Panc1 (cell line): ENCODE measurements around the gene PPP2R3B. TPM values are rescaled to one million over a fixed set of nuclear protein-coding genes. Genes with fewer than 3 reads are reported as not detected.

Experiments used
- ATAC-seq: fragments of 200-7000 bp; cut with Tn5 transposase; 2 replicates; pipeline ENCODE4 v1.9.1; 2020; ENCODE audit warnings: mild to moderate bottlenecking, moderate library complexity
- BruUV-seq: library from RNA; stranded (reverse); fragments of 400-500 nt; replicated peaks from 2 replicates; lab custom pipeline; 2021; lab: Mats Ljungman, UMichigan
- CTCF ChIA-PET: fragments of 300-600 bp; sonication (Branson Sonifier 250); formaldehyde crosslinking; loops from one replicate; lab custom pipeline; 2022; ENCODE audit warnings: antibody characterized with exemption; lab: Charles Lee
- POLR2A ChIA-PET: fragments of 300-600 bp; sonication (Branson Sonifier 250); formaldehyde crosslinking; loops from one replicate; lab custom pipeline; 2022; ENCODE audit warnings: antibody characterized with exemption; lab: Charles Lee
- DNase-seq: peaks from one replicate; pipeline ENCODE4 v3.0.0-alpha.2; 2010; ENCODE audit warnings: low read depth, low spot score
- H3K27ac ChIP-seq: 2 replicates; pipeline ENCODE4 v1.5.1; 2011; ENCODE audit warnings: mild to moderate bottlenecking, low read length, inconsistent platforms
- H3K27me3 ChIP-seq: fragments of 200-500 bp; sonication (Bioruptor generic); 2 replicates; pipeline ENCODE4 v1.6.0; 2014; ENCODE audit warnings: low read length, inconsistent platforms; ENCODE audit not compliant: control insufficient read depth, insufficient read depth
- H3K36me3 ChIP-seq: fragments of 200-500 bp; sonication (Bioruptor generic); 2 replicates; pipeline ENCODE4 v1.5.1; 2014; ENCODE audit warnings: inconsistent platforms, mild to moderate bottlenecking, low read length, moderate library complexity; ENCODE audit not compliant: control insufficient read depth, insufficient read depth
- H3K4me1 ChIP-seq: 2 replicates; pipeline ENCODE4 v1.5.1; 2011; ENCODE audit warnings: inconsistent platforms, mild to moderate bottlenecking, low read length, moderate library complexity; ENCODE audit not compliant: control insufficient read depth, insufficient read depth
- H3K4me3 ChIP-seq, 2 experiments: 2 replicates each; pipeline ENCODE4 v1.5.1; 2011 to 2012; ENCODE audit warnings: low read depth in 2 of 2, low read length in 2 of 2, mild to moderate bottlenecking in 2 of 2, inconsistent platforms in 1 of 2, moderate library complexity in 1 of 2
- H3K9me3 ChIP-seq: fragments of 200-500 bp; sonication (Bioruptor generic); 2 replicates; pipeline ENCODE4 v1.5.1; 2014; ENCODE audit warnings: low read depth, mild to moderate bottlenecking, inconsistent platforms, low read length, moderate library complexity; ENCODE audit not compliant: control insufficient read depth, insufficient read depth
- CTCF ChIP-seq: fragments of 450-650 bp; IDR thresholded peaks from 2 replicates; pipeline ENCODE4 v1.5.1; 2017; ENCODE audit warnings: mild to moderate bottlenecking
- POLR2AphosphoS5 ChIP-seq: IDR thresholded peaks from 2 replicates; pipeline ENCODE4 v1.6.1; 2012; ENCODE audit warnings: mild to moderate bottlenecking, low read depth, low read length, moderate library complexity
- SIN3A ChIP-seq: IDR thresholded peaks from 2 replicates; pipeline ENCODE4 v1.6.1; 2012; ENCODE audit warnings: low read depth, mild to moderate bottlenecking, low read length, moderate library complexity, borderline replicate concordance; ENCODE audit not compliant: insufficient read depth
- TCF7L2 ChIP-seq: IDR thresholded peaks from 2 replicates; pipeline ENCODE4 v1.6.1; 2011; ENCODE audit warnings: mild to moderate bottlenecking, low read depth, low read length, inconsistent platforms
- in situ Hi-C: cut with HindIII; loops from 2 replicates; pipeline ENCODE4 v1.10.0; 2016; ENCODE audit warnings: low sequenced_read_pairs, low pct_unique_long_range_greater_than_20kb
- intact Hi-C: fragments of 100-400 bp; cut with micrococcal nuclease; formaldehyde crosslinking; loops from one replicate; pipeline ENCODE4 v1.10.0; 2022; ENCODE audit not compliant: unreplicated experiment
- total RNA-seq: library from RNA; stranded (reverse); gene quantifications from one replicate; pipeline ENCODE4 v1.2.1, GENCODE V29; 2021; ENCODE audit not compliant: unreplicated experiment
- TF ChIP-seq, protein P1 (sequence below), 2 experiments: IDR thresholded peaks; 2 replicates each; pipeline ENCODE4 v1.6.1; 2011 to 2012; ENCODE audit warnings: low read depth in 2 of 2, control low read depth in 1 of 2, low read length in 1 of 2, mild to moderate bottlenecking in 1 of 2, moderate library complexity in 1 of 2; ENCODE audit not compliant: insufficient read depth in 1 of 2

Gene PPP2R3B
- total RNA-seq, 1 experiment from 2014 or later = 19.2 TPM

DNA sequence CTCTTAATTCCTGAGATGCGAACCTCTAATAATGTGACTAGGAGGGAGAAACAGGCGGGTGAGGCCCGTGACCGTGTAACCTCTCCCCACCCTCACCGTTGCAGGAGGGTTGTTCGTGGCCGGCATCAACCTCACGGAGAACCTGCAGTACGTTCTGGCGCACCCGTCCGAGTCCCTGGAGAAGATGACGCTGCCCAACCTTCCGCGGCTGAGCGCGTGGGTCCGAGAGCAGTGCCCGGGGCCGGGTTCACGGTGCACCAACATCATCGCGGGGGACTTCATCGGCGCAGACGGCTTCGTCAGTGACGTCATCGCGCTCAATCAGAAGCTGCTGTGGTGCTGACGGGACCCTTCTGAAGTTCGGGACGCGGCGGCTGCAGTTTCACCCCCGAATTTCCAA is 87.7 kb downstream of the PPP2R3B start:
- ChIA-PET POLR2A (no interaction called here), CTCF (no interaction called here)
- Histone ChIP-seq H3K36me3 (peaks cover 4% of the 10 kb centered on the region; the same call in 1 of the 2 replicates), H3K27ac (no peak overlapping the region), H3K27me3 (no peaks in the 10 kb centered on the region), H3K4me3 (no peak overlapping the region), H3K9me3 (no peaks in the 10 kb centered on the region), H3K4me1 (no peaks in the 10 kb centered on the region)
- intact Hi-C loops (no loop called here), in situ Hi-C loops (no loop called here)
- TF ChIP-seq CTCF = no peak
- no peak for TF ChIP-seq POLR2AphosphoS5
- no peak for TF ChIP-seq TCF7L2
- no peak for TF ChIP-seq SIN3A
- ATAC-seq (no peak), DNase-seq (no peak)
- BruUV-seq = no TSS peak

- H3K4me3 ChIP-seq = no peak overlapping the region
- H3K27ac ChIP-seq = no peak overlapping the region
- no peaks in the 10 kb centered on the region for H3K27me3 ChIP-seq
- in situ Hi-C loops = no loop called here
- BruUV-seq = no TSS peak
- H3K4me1 ChIP-seq = no peaks in the 10 kb centered on the region
- H3K36me3 ChIP-seq = no peaks in the 10 kb centered on the region
- H3K9me3 ChIP-seq = no peaks in the 10 kb centered on the region
- ChIA-PET CTCF (no interaction called here), POLR2A (no interaction called here)
- intact Hi-C loops = no loop called here
- DNase-seq = no peak
- no peak for ATAC-seq
- TF ChIP-seq CTCF (no peak), POLR2AphosphoS5 (no peak), TCF7L2 (no peak), SIN3A (no peak)
- TF ChIP-seq, protein P1, sequence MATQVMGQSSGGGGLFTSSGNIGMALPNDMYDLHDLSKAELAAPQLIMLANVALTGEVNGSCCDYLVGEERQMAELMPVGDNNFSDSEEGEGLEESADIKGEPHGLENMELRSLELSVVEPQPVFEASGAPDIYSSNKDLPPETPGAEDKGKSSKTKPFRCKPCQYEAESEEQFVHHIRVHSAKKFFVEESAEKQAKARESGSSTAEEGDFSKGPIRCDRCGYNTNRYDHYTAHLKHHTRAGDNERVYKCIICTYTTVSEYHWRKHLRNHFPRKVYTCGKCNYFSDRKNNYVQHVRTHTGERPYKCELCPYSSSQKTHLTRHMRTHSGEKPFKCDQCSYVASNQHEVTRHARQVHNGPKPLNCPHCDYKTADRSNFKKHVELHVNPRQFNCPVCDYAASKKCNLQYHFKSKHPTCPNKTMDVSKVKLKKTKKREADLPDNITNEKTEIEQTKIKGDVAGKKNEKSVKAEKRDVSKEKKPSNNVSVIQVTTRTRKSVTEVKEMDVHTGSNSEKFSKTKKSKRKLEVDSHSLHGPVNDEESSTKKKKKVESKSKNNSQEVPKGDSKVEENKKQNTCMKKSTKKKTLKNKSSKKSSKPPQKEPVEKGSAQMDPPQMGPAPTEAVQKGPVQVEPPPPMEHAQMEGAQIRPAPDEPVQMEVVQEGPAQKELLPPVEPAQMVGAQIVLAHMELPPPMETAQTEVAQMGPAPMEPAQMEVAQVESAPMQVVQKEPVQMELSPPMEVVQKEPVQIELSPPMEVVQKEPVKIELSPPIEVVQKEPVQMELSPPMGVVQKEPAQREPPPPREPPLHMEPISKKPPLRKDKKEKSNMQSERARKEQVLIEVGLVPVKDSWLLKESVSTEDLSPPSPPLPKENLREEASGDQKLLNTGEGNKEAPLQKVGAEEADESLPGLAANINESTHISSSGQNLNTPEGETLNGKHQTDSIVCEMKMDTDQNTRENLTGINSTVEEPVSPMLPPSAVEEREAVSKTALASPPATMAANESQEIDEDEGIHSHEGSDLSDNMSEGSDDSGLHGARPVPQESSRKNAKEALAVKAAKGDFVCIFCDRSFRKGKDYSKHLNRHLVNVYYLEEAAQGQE (IDR thresholded peaks at IDR 0.05; ENCODE audit: insufficient read depth in 1 of 2, low read depth in 2 of 2, low read length in 1 of 2) = no peak
These were observed 91.6 kb downstream of the PPP2R3B start for GRCh38 chrX:295136-295535.
